ENCODE measurements around the gene NFATC1.
A peak's percentile ranks its signal among the peaks of the same experiment; 100 is the strongest.

The NFATC1 gene

GRCh38 chr18:79445696-79446561 lies 50.2 kb downstream of the NFATC1 start:
- DNase-seq, result no peak

- no peak for DNase-seq
These were observed 51.2 kb downstream of the NFATC1 start for GRCh38 chr18:79446931-79447330.

- peak; percentile 26 for DNase-seq
These were observed 52.1 kb downstream of the NFATC1 start for GRCh38 chr18:79447703-79448367.

- no peak for DNase-seq
These were observed 52.9 kb downstream of the NFATC1 start for GRCh38 chr18:79448621-79449020.

GRCh38 chr18:79449551-79450288 lies 54.0 kb downstream of the NFATC1 start:
- DNase-seq, result no peak

- DNase-seq, result no peak
These were observed 54.8 kb downstream of the NFATC1 start for GRCh38 chr18:79450289-79451080.

- no peak for DNase-seq
These were observed 55.8 kb downstream of the NFATC1 start for GRCh38 chr18:79451237-79452125.

GRCh38 chr18:79452190-79452990 lies 56.7 kb downstream of the NFATC1 start:
- DNase-seq, result no peak

- DNase-seq, result no peak
These were observed 57.4 kb downstream of the NFATC1 start for GRCh38 chr18:79452991-79453645.

- no peak for DNase-seq
These were observed 58.3 kb downstream of the NFATC1 start for GRCh38 chr18:79453816-79454735.

- DNase-seq, result no peak
These were observed 59.5 kb downstream of the NFATC1 start for GRCh38 chr18:79455261-79455660.

GRCh38 chr18:79456105-79456980 lies 60.6 kb downstream of the NFATC1 start:
- no peak for DNase-seq

- no peak for DNase-seq
These were observed 61.5 kb downstream of the NFATC1 start for GRCh38 chr18:79457239-79457638.

GRCh38 chr18:79457652-79458051 lies 61.9 kb downstream of the NFATC1 start:
- no peak for DNase-seq

- no peak for DNase-seq
These were observed 62.6 kb downstream of the NFATC1 start for GRCh38 chr18:79458131-79458838.

GRCh38 chr18:79458917-79459803 lies 63.4 kb downstream of the NFATC1 start:
- no peak for DNase-seq
